Measurements from ENCODE around the gene NCEH1. TPM values are rescaled to one million over a fixed set of nuclear protein-coding genes. Genes with fewer than 3 reads are reported as not detected.
"Not testable (repeated sequence)": the region's sequence is repeated elsewhere in the genome, so short reads cannot be mapped to it uniquely, and the experiment has no call there.

The NCEH1 gene
- total and polyA plus RNA-seq, 10 donors, result 3.8 to 30.7 (median 16.9) TPM

GRCh38 chr3:172666181-172666872 lies 44.5 kb downstream of the NCEH1 start:
- no peaks in the 10 kb centered on the region for H3K27me3 ChIP-seq (replicated peaks in 1 of 7)
- no peak for TF ChIP-seq POLR2A (IDR thresholded peaks at IDR 0.05)
- TF ChIP-seq POLR2AphosphoS5 (IDR thresholded peaks at IDR 0.05), result no peak
- TF ChIP-seq CTCF (IDR thresholded peaks at IDR 0.05 in 8 of 11, conservative IDR thresholded peaks at IDR 0.05 in 3 of 11), result no peak
- WGBS, 5 donors, result 57 to 84% (median 79%) methylated on average over 10 of the region's 10 CpGs
- H3K4me1 ChIP-seq, result peaks cover 0 to 17% (median 9%) of the 10 kb centered on the region in 6 donors
- DNase-seq, result no peak
- peak overlapping the region in 2 of 8 donors; percentile 31 to 38 for H3K27ac ChIP-seq
- intact Hi-C loops (cut with DNase I; ENCODE audit: low total_unique reads), result loop anchor here (5.0 to 10.0 kb wide), 2 partner anchors 182 to 334 kb away; no protein-coding TSS in a partner anchor
- H3K4me3 ChIP-seq, result peak overlapping the region in 3 of 8 donors; percentile 1 to 32 (median 24)
- H3K9me3 ChIP-seq, result no peaks in the 10 kb centered on the region
- H3K36me3 ChIP-seq, result no peaks in the 10 kb centered on the region

GRCh38 chr3:172665510-172665909 lies 45.4 kb downstream of the NCEH1 start:
- not testable (repeated sequence) for H3K4me3 ChIP-seq; H3K36me3 ChIP-seq; DNase-seq; H3K27me3 ChIP-seq (replicated peaks in 1 of 7); H3K27ac ChIP-seq; H3K9me3 ChIP-seq
- 36 to 85% (median 81%) methylated on average over 3 to 9 of the region's 9 CpGs for WGBS, 5 donors
- peaks cover 0 to 17% (median 9%) of the 10 kb centered on the region in 6 donors for H3K4me1 ChIP-seq
- intact Hi-C loops (cut with DNase I; ENCODE audit: low total_unique reads), result loop anchor here (5.0 to 10.0 kb wide), 2 partner anchors 181 to 333 kb away; no protein-coding TSS in a partner anchor

GRCh38 chr3:172660421-172660820 lies 50.4 kb downstream of the NCEH1 start:
- not testable (repeated sequence) for H3K27me3 ChIP-seq (replicated peaks in 1 of 7); H3K4me1 ChIP-seq; DNase-seq; H3K27ac ChIP-seq; H3K4me3 ChIP-seq; H3K9me3 ChIP-seq; H3K36me3 ChIP-seq
- whole genome bisulfite sequencing, 5 donors, result 92 to 100% (median 100%) methylated on average over 1 of the region's 1 CpG
- intact Hi-C loops (cut with DNase I; ENCODE audit: low total_unique reads), result loop anchor here (10.0 kb wide), 1 partner anchor 176 kb away; no protein-coding TSS in a partner anchor

GRCh38 chr3:172659246-172660002 lies 51.4 kb downstream of the NCEH1 start:
- WGBS, 5 donors, result 72 to 89% (median 82%) methylated on average over 3 of the region's 3 CpGs
- no peaks in the 10 kb centered on the region for H3K9me3 ChIP-seq
- intact Hi-C loops (cut with DNase I; ENCODE audit: low total_unique reads), result loop anchor here (10.0 kb wide), 1 partner anchor 175 kb away; no protein-coding TSS in a partner anchor
- peak overlapping the region in 4 of 8 donors; percentile 20 to 51 (median 26) for H3K27ac ChIP-seq
- H3K4me3 ChIP-seq, result no peak overlapping the region
- DNase-seq, result no peak
- no peak for TF ChIP-seq POLR2AphosphoS5 (IDR thresholded peaks at IDR 0.05)
- TF ChIP-seq POLR2A (IDR thresholded peaks at IDR 0.05), result no peak
- TF ChIP-seq CTCF (IDR thresholded peaks at IDR 0.05 in 8 of 11, conservative IDR thresholded peaks at IDR 0.05 in 3 of 11), result no peak
- H3K4me1 ChIP-seq, result peaks cover 0 to 9% (median 0%) of the 10 kb centered on the region in 6 donors
- no peaks in the 10 kb centered on the region for H3K36me3 ChIP-seq
- H3K27me3 ChIP-seq (replicated peaks in 1 of 7), result no peaks in the 10 kb centered on the region

Data from spleen (tissue), 11 donors.